Activated T-cell treated with anti-CD3 and anti-CD28 coated beads, Interleukin-2, amount 50 U/mL, for 72 hours (primary cell): ENCODE measurements around the gene GCNT4. TPM values are rescaled to one million over a fixed set of nuclear protein-coding genes. Genes with fewer than 3 reads are reported as not detected.

Source experiments
- ATAC-seq, 2 donors: fragments of 150-1000 bp; cut with Tn5 transposase; replicated peaks in 1 of 2; 2 replicates each; pipeline ENCODE4 v1.10.0; 2021; ENCODE audit warnings: moderate library complexity in 2 of 2, mild to moderate bottlenecking in 1 of 2
- DNase-seq, 2 donors: peaks; one replicate each; pipeline ENCODE4 v3.0.0; 2021 to 2022; ENCODE audit warnings: mixed read lengths in 1 of 2
- H3K27ac Mint-ChIP-seq: one replicate; pipeline ENCODE4 v1.8.0; 2022; ENCODE audit warnings: mild to moderate bottlenecking, moderate library complexity, mixed read lengths
- H3K27me3 Mint-ChIP-seq: one replicate; pipeline ENCODE4 v1.8.0; 2022; ENCODE audit warnings: low read depth, mixed read lengths
- H3K36me3 Mint-ChIP-seq, 2 donors: one replicate each; pipeline ENCODE4 v1.8.0; 2022; ENCODE audit warnings: mixed read lengths in 2 of 2, mild to moderate bottlenecking in 1 of 2; ENCODE audit not compliant: insufficient read depth in 2 of 2
- H3K4me1 Mint-ChIP-seq: one replicate; pipeline ENCODE4 v1.8.0; 2022; ENCODE audit warnings: low read depth, mixed read lengths
- H3K4me3 Mint-ChIP-seq, 2 donors: one replicate each; pipeline ENCODE4 v1.8.0; 2022; ENCODE audit warnings: mild to moderate bottlenecking in 2 of 2, mixed read lengths in 2 of 2, moderate library complexity in 2 of 2
- H3K9me3 Mint-ChIP-seq, 2 donors: one replicate each; pipeline ENCODE4 v1.8.0; 2022; ENCODE audit warnings: mixed read lengths in 2 of 2
- total RNA-seq, 2 donors: library from RNA; stranded (reverse); gene quantifications; one replicate each; pipeline ENCODE4 v1.2.3, GENCODE V29; 2022

GCNT4 gene
- total RNA-seq, 2 donors from 2014 or later = 3.2 to 4.5 TPM

DNA sequence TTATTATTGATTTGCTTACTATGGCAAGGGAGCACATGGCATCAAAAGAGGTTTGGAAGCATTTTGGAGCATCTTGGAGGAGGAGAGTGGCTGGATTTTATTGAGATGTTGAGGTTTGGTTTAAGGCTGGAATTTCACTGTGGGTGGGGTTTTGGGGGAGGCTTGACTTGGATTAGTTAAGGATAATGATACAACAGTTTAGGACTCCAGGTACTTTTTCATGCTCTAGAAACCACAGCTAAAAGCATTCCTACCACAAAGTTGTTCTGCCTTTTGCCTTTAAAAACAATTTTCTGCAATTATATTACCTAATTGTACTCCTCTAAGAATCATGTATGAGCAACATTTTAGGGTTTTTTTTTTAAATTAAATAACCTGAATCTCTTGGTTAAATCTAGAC is 5.0 kb downstream of the GCNT4 start:
- H3K27me3 Mint-ChIP-seq = no peaks in the 10 kb centered on the region
- DNase-seq (no peak), ATAC-seq (no peak)
- H3K36me3 Mint-ChIP-seq = peaks cover 3 to 12% of the 10 kb centered on the region in 2 donors
- H3K4me3 Mint-ChIP-seq = peak overlapping the region in 1 of 2 donors; percentile 90
- no peaks in the 10 kb centered on the region for H3K9me3 Mint-ChIP-seq
- H3K27ac Mint-ChIP-seq = no peak overlapping the region
- peaks cover 70% of the 10 kb centered on the region for H3K4me1 Mint-ChIP-seq

DNA sequence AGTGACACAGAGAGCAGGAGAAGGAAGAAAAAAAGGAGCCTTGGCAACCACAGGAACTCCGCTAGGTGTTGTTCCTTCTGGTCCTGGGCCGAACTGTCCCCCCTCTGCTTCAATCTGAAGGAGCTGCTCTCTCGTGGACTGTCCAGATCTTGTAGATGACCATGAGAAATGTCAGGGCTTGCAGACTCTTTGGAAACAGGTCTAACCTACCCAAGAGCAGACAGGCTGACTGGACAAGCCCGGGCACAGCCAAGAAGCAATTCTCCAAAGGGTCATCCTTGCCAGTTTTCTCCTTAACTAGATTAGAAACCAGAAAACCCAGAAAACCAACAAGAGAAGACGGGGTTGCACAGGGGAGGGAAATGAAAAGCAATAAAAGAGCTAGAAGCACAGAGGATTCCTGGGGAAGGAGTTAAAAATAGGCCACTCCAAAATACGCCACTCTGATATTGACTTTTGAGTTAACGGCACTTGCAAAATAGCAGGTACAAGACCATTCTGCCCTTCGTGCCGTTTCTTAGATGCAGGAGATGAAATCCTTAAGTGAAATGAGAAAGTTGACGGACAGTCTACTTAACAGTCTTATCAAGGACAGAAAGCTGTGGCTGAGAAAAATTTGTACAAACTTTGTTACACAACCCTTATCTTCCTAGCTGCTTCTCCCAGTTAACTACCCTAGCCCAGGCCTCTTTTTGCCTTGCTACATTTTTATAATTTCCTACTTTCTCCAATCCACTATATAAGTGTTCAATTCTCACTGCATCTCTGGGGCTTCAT is 5.8 kb downstream of the GCNT4 start:
- peaks cover 3 to 9% of the 10 kb centered on the region in 2 donors for H3K36me3 Mint-ChIP-seq
- no peak for DNase-seq
- no peaks in the 10 kb centered on the region for H3K27me3 Mint-ChIP-seq
- no peak overlapping the region for H3K27ac Mint-ChIP-seq
- ATAC-seq = no peak
- H3K4me1 Mint-ChIP-seq = peaks cover 62% of the 10 kb centered on the region
- no peaks in the 10 kb centered on the region for H3K9me3 Mint-ChIP-seq
- H3K4me3 Mint-ChIP-seq = no peak overlapping the region

DNA sequence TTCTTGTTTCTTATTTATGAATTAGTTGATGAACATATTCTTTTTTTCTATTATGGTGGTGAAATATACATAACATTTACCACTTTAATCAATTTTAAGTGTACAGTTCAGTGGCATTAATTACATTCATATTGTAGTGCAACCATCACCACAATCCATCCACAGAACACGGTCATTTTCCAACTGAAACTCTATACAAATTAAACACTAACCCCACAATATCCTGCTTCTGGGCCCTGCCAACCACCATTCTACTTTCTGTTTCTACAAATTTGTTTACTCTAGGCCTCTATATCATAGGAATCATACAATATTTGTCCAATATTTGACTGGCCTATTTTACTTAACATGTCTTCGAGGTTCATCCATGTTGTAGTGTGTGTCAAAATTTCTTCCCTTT is 7.3 kb downstream of the GCNT4 start:
- H3K27me3 Mint-ChIP-seq = no peaks in the 10 kb centered on the region
- peaks cover 3 to 9% of the 10 kb centered on the region in 2 donors for H3K36me3 Mint-ChIP-seq
- peaks cover 52% of the 10 kb centered on the region for H3K4me1 Mint-ChIP-seq
- H3K27ac Mint-ChIP-seq = no peak overlapping the region
- H3K9me3 Mint-ChIP-seq = no peaks in the 10 kb centered on the region
- no peak overlapping the region for H3K4me3 Mint-ChIP-seq
- ATAC-seq = peak in 1 of 2 donors; percentile 53
- DNase-seq = no peak

DNA sequence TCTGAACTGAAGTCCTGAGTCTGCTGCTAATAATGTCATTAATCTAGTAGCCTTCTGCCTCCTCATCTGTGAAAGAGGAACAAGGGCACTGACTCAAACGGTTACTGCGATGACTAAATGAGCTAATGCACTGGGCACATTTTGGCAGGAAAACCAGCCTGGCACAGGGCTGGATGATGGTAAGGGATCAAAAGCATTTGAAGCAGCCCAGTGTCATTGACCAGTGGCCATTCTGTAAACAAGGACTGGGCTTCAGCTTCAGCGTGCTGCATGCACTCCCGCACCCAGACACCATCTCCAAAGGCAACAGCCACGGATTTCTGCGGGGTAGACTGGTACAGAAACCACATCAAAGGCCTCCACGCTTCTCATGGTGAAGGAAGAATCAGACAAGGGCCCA is 8.0 kb downstream of the GCNT4 start:
- DNase-seq (no peak), ATAC-seq (no peak)
- no peaks in the 10 kb centered on the region for H3K27me3 Mint-ChIP-seq
- H3K36me3 Mint-ChIP-seq = peaks cover 3 to 9% of the 10 kb centered on the region in 2 donors
- no peaks in the 10 kb centered on the region for H3K9me3 Mint-ChIP-seq
- H3K27ac Mint-ChIP-seq = no peak overlapping the region
- peaks cover 49% of the 10 kb centered on the region for H3K4me1 Mint-ChIP-seq
- H3K4me3 Mint-ChIP-seq = no peak overlapping the region

DNA sequence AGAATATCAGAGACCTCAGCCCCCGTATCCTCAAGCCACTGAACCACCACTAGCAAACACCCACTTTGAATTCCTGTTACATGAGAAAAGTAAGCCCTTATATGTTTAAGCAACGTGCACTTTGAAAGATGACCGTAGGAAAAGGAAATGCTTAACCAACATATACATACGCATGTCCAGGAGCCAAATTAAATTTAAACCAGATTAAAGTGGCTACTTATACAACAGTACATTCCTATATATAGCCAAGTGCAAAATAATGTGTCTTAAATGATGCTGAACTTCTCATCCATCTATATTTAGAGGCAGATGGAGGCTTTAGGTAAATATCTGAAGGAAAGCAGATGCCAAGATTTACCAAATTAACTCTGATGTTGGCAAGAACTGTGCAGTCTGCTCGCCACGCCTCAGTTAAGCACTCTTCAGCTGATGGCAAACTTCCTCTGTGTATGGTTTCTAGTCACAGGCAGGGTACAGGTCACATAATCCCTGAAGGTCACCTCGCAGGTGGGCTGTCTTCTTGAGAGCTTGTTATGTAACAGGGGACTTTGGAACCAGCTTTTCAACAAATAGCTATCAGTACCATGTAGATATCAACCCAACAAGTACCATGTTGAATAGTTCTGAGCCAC is 8.6 kb downstream of the GCNT4 start:
- no peak overlapping the region for H3K4me3 Mint-ChIP-seq
- H3K4me1 Mint-ChIP-seq = peaks cover 43% of the 10 kb centered on the region
- DNase-seq = no peak
- H3K27ac Mint-ChIP-seq = no peak overlapping the region
- no peaks in the 10 kb centered on the region for H3K9me3 Mint-ChIP-seq
- no peak for ATAC-seq
- no peaks in the 10 kb centered on the region for H3K27me3 Mint-ChIP-seq
- H3K36me3 Mint-ChIP-seq = peaks cover 3 to 9% of the 10 kb centered on the region in 2 donors

GRCh38 chr5:75042522-75042921 is 9.8 kb downstream of the GCNT4 start:
- Mint-ChIP-seq H3K4me3 (no peak overlapping the region), H3K27me3 (no peaks in the 10 kb centered on the region), H3K9me3 (no peaks in the 10 kb centered on the region), H3K27ac (no peak overlapping the region), H3K4me1 (peaks cover 32% of the 10 kb centered on the region), H3K36me3 (peaks cover 3 to 9% of the 10 kb centered on the region in 2 donors)
- ATAC-seq (no peak), DNase-seq (no peak)

DNA sequence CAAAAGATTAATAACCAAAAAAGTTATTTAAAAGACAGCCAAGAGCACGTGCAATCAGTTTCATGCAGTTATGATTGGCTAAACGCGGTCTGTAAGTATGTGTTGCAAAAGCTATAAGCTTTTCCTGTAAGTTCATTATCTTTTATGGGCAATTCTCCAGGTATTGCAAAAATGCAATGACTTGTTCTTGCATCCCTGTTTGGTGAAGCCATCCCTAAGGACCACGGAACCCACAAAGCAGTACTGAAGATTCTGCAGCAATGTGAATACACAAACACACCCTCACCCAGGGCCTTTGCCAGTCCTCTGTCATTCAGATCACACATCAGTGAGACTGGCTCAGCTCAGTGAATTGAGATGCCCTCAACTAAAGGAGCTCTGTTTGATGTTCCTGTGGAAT is 11.4 kb downstream of the GCNT4 start:
- DNase-seq = no peak
- ATAC-seq = no peak
- H3K36me3 Mint-ChIP-seq = peaks cover 2 to 7% of the 10 kb centered on the region in 2 donors
- no peaks in the 10 kb centered on the region for H3K27me3 Mint-ChIP-seq
- no peak overlapping the region for H3K27ac Mint-ChIP-seq
- H3K4me3 Mint-ChIP-seq = no peak overlapping the region
- peaks cover 37% of the 10 kb centered on the region for H3K4me1 Mint-ChIP-seq
- H3K9me3 Mint-ChIP-seq = no peaks in the 10 kb centered on the region

GRCh38 chr5:75037106-75037505 is 15.3 kb downstream of the GCNT4 start:
- DNase-seq (peak in 1 of 2 donors; percentile 34), ATAC-seq (peak; percentile 80 to 82)
- Mint-ChIP-seq H3K27ac (peak overlapping the region; percentile 44), H3K27me3 (no peaks in the 10 kb centered on the region), H3K36me3 (peaks cover 0 to 1% of the 10 kb centered on the region in 2 donors), H3K4me1 (peaks cover 29% of the 10 kb centered on the region), H3K9me3 (peaks cover 0 to 1% of the 10 kb centered on the region in 2 donors), H3K4me3 (no peak overlapping the region)

- no peak overlapping the region for H3K4me3 Mint-ChIP-seq
- H3K27me3 Mint-ChIP-seq = no peaks in the 10 kb centered on the region
- H3K36me3 Mint-ChIP-seq = peaks cover 0 to 1% of the 10 kb centered on the region in 2 donors
- DNase-seq = peak; percentile 26 to 40
- peak; percentile 63 to 72 for ATAC-seq
- H3K4me1 Mint-ChIP-seq = peaks cover 21% of the 10 kb centered on the region
- no peak overlapping the region for H3K27ac Mint-ChIP-seq
- H3K9me3 Mint-ChIP-seq = peaks cover 0 to 1% of the 10 kb centered on the region in 2 donors
These were observed 18.1 kb downstream of the GCNT4 start for GRCh38 chr5:75034137-75034739.

DNA sequence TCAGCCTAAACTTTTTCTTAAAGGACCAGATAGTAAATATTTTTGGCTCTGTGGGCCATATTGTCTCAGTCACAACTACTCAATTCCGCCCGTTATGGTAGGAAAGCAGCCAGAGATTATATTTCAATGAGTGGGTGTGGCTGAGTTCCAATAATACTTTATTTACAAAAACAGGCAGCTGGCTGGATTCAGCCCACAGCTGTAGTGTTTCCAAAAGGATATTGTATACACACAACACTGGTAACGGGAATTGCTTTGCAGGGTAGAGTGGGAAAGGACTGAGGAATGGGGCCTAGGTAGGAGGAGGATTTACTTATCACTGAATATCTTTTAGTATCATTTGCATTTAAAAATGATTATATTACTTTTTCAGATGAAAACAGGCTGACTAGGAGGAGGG is 21.0 kb downstream of the GCNT4 start:
- peaks cover 0 to 1% of the 10 kb centered on the region in 2 donors for H3K9me3 Mint-ChIP-seq
- peaks cover 21% of the 10 kb centered on the region for H3K4me1 Mint-ChIP-seq
- H3K27ac Mint-ChIP-seq = no peak overlapping the region
- no peak for DNase-seq
- no peak overlapping the region for H3K4me3 Mint-ChIP-seq
- no peaks in the 10 kb centered on the region for H3K27me3 Mint-ChIP-seq
- H3K36me3 Mint-ChIP-seq = peaks cover 0 to 1% of the 10 kb centered on the region in 2 donors
- no peak for ATAC-seq

- H3K36me3 Mint-ChIP-seq = no peaks in the 10 kb centered on the region
- H3K4me3 Mint-ChIP-seq = peak overlapping the region in 1 of 2 donors; percentile 25
- H3K27me3 Mint-ChIP-seq = no peaks in the 10 kb centered on the region
- no peaks in the 10 kb centered on the region for H3K9me3 Mint-ChIP-seq
- H3K27ac Mint-ChIP-seq = no peak overlapping the region
- DNase-seq (no peak), ATAC-seq (peak; percentile 71 to 84)
- H3K4me1 Mint-ChIP-seq = peaks cover 27% of the 10 kb centered on the region
These were observed 24.3 kb downstream of the GCNT4 start for GRCh38 chr5:75028090-75028489.

DNA sequence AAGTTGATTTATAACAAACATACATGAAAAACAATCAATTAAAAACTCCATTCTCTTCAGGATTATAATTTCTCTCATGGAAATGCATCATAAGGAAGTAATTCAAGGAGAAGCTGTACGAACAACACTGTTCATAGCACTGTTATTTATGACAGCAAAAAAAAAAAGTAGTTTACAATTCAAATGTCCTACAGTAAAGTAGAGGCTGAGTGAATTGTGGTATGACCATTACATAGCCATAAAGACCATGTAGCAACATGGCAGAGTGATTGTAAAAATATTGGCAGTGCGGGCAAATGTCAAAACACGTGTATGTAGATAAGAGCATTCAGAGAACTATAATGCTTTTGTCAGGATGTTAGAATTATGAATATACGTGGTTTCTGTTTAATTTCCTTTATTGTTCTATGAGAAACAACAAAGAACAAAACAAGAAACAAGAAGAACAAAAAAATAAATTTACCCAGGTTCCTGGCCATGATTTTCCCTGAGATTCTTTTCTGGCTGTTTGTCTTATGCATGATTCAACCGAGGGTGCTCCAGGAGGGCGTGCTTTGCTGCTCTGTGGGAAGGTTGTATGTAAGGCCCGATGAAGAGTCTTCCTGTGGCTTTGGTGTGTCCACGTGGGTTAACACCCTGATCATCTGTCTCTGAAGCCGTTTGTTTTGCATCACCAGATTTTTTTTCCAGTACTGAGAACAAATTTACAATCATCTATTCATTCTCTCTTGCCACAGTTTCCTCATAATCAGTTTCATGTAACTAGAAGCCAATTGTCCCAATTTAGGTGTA is 28.8 kb downstream of the GCNT4 start:
- Mint-ChIP-seq H3K9me3 (no peaks in the 10 kb centered on the region), H3K27me3 (no peaks in the 10 kb centered on the region), H3K4me3 (peak overlapping the region; percentile 31 to 60), H3K36me3 (no peaks in the 10 kb centered on the region), H3K27ac (peak overlapping the region; percentile 56), H3K4me1 (peaks cover 28% of the 10 kb centered on the region)
- DNase-seq (peak; percentile 14 to 32), ATAC-seq (peak; percentile 81 to 90)

DNA sequence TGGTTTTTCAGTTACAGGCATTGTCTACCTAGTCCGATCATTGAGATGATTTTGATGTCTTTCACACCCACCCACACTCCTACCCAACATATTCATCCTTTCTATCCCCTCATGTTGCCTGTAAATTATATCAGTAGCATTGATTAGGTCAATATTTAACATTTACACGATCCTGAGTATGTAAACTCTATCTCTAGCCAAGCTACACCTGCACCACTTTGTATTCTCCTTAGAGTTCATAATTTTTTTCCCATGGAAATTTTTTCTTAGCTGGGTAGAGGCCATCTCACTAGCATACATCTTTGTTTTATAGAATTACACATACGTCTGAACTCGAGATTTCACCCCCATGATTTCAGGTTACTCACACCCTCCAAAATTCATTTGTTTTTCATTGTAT is 30.6 kb downstream of the GCNT4 start:
- Mint-ChIP-seq H3K27me3 (no peaks in the 10 kb centered on the region), H3K4me3 (no peak overlapping the region), H3K9me3 (no peaks in the 10 kb centered on the region), H3K36me3 (no peaks in the 10 kb centered on the region), H3K4me1 (peaks cover 18% of the 10 kb centered on the region), H3K27ac (no peak overlapping the region)
- no peak for ATAC-seq
- no peak for DNase-seq
